WTC11 (cell line): ENCODE measurements around the gene KRT80.

Source experiments
- ATF2 ChIP-seq: sonication (generic); formaldehyde crosslinking; IDR thresholded peaks from 2 replicates; pipeline ENCODE4 v1.8.1; 2022; ENCODE audit warnings: low read depth, missing genetic modification reagents, borderline replicate concordance
- CTCF ChIP-seq: fragments of 200-600 bp; IDR thresholded peaks from 2 replicates; pipeline ENCODE4 v1.8.0; 2022; ENCODE audit warnings: antibody characterized with exemption
- FOXP4 ChIP-seq: sonication (generic); formaldehyde crosslinking; IDR thresholded peaks from 2 replicates; pipeline ENCODE4 v1.8.0; 2022; ENCODE audit warnings: mild to moderate bottlenecking, missing genetic modification reagents

GRCh38 chr12:52193532-52193931 is 1.7 kb upstream of the KRT80 start:
- TF ChIP-seq FOXP4 (CRISPR knock-in tag): no peak
- no peak for TF ChIP-seq CTCF
- no peak for TF ChIP-seq ATF2 (CRISPR knock-in tag)
